Esophagus squamous epithelium (tissue), 5 donors: Measurements from ENCODE around the gene TBC1D10A. TPM values are rescaled to one million over a fixed set of nuclear protein-coding genes. Genes with fewer than 3 reads are reported as not detected.

ENCODE experiments used
- DNase-seq: peaks from one replicate; lab custom pipeline; 2025; lab: John Stamatoyannopoulos, UW
- H3K27ac ChIP-seq, 4 donors: fragments of 200-600 bp; sonication (generic); one replicate each; pipeline ENCODE4 v1.5.1; 2016 to 2019; ENCODE audit warnings: mild to moderate bottlenecking in 1 of 4
- H3K27me3 ChIP-seq, 4 donors: fragments of 200-600 bp; sonication (generic); 1 replicate in 3 of 4; 2 replicates in 1 of 4; pipeline versions ENCODE4 v1.5.1 to v1.6.0; 2017 to 2021; ENCODE audit warnings: antibody characterized with exemption in 1 of 4
- H3K36me3 ChIP-seq, 3 donors: fragments of 200-600 bp; sonication (generic); one replicate each; pipeline ENCODE4 v1.5.1; 2016 to 2019
- H3K4me1 ChIP-seq, 3 donors: fragments of 200-600 bp; sonication (generic); one replicate each; pipeline ENCODE4 v1.5.1; 2017 to 2019
- H3K4me3 ChIP-seq, 4 donors: fragments of 200-600 bp; sonication (generic); 1 replicate in 3 of 4; 2 replicates in 1 of 4; pipeline ENCODE4 v1.5.1; 2016 to 2019; ENCODE audit warnings: mild to moderate bottlenecking in 2 of 4, moderate library complexity in 1 of 4
- H3K9me3 ChIP-seq, 3 donors: fragments of 200-600 bp; sonication (generic); one replicate each; pipeline ENCODE4 v1.5.1; 2016 to 2019
- CTCF ChIP-seq, 6 experiments: fragments of 450-650 bp in 4 of 6; fragments of 200-600 bp in 2 of 6; sonication (generic) in 2 of 6; IDR thresholded peaks; one replicate each; pipeline ENCODE4 v1.5.1; 2016 to 2019; ENCODE audit warnings: antibody characterized with exemption in 6 of 6, mild to moderate bottlenecking in 4 of 6, moderate library complexity in 4 of 6
- POLR2A ChIP-seq, 4 donors: fragments of 450-650 bp; IDR thresholded peaks; one replicate each; pipeline ENCODE4 v1.6.1; 2017; ENCODE audit warnings: antibody characterized with exemption in 4 of 4, mild to moderate bottlenecking in 4 of 4, moderate library complexity in 3 of 4
- WGBS, 2 donors: methylation state at CpG; one replicate each; pipeline ENCODE4 v1.1.5; 2018; 5-methylcytosine and 5-hydroxymethylcytosine counted together
- intact Hi-C: fragments of 100-400 bp; cut with DNase I; formaldehyde crosslinking; loops from one replicate; pipeline ENCODE4 v1.15.0; 2022
- total RNA-seq, 4 donors: library from RNA; depleted of rRNA; stranded (reverse); fragments of >200 nt; gene quantifications; one replicate each; pipeline ENCODE4 v1.1.0, GENCODE V29; 2016
- donor health status: DM: yes; HTN: yes; CAD: no.

The TBC1D10A gene
- total RNA-seq, 4 donors from 2014 or later: 40.7 to 55.1 (median 47.0) TPM

DNA sequence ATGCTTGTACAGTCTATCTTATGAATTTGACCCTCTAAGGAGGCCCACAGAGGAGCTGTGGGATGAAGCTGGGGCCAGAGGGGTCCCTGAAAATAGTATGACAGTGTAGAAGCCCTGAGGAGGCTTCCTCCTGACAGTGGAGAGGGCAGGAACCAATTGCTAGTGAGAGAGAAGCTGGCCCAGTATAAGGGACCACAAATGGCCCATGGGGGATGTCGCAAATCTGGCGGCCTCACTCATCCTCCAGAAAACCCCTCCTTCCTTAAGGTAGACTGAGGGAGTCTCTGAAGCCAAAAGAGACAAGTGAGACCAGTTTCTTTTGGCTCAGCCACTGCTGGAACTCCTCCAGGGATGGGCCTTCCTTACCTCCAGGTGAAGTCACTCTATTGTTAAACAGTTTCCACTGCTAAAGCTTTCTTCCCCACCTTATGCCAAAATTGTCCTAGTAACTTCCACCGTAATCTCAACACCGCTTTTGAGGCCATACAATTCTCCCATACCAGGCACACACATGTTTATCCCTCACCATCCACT, 19.6 kb downstream of the TBC1D10A start:
- Histone ChIP-seq H3K4me3 (no peak overlapping the region), H3K36me3 (peaks cover 0 to 17% (median 4%) of the 10 kb centered on the region in 3 donors), H3K27me3 (no peaks in the 10 kb centered on the region), H3K9me3 (no peaks in the 10 kb centered on the region), H3K27ac (peak overlapping the region; percentile 88 to 99 (median 94)), H3K4me1 (peaks cover 95 to 100% (median 100%) of the 10 kb centered on the region in 3 donors)
- DNase-seq: no peak
- intact Hi-C loops: no loop called here
- TF ChIP-seq POLR2A (IDR thresholded peaks at IDR 0.05) (no peak), CTCF (IDR thresholded peaks at IDR 0.05) (no peak)
- WGBS, 2 donors: 35 to 37% methylated on average over 4 of the region's 4 CpGs

- 61 to 77% methylated on average over 1 of the region's 1 CpG for WGBS, 2 donors
- Histone ChIP-seq H3K9me3 (no peaks in the 10 kb centered on the region), H3K27me3 (no peaks in the 10 kb centered on the region), H3K4me3 (no peak overlapping the region), H3K27ac (peak overlapping the region; percentile 88 to 99 (median 94)), H3K36me3 (peaks cover 0 to 22% (median 4%) of the 10 kb centered on the region in 3 donors), H3K4me1 (peaks cover 95 to 100% (median 100%) of the 10 kb centered on the region in 3 donors)
- intact Hi-C loops: no loop called here
- DNase-seq: no peak
- TF ChIP-seq POLR2A (IDR thresholded peaks at IDR 0.05) (no peak), CTCF (IDR thresholded peaks at IDR 0.05) (no peak)
These were observed 20.1 kb downstream of the TBC1D10A start for GRCh38 chr22:30306627-30307011.

DNA sequence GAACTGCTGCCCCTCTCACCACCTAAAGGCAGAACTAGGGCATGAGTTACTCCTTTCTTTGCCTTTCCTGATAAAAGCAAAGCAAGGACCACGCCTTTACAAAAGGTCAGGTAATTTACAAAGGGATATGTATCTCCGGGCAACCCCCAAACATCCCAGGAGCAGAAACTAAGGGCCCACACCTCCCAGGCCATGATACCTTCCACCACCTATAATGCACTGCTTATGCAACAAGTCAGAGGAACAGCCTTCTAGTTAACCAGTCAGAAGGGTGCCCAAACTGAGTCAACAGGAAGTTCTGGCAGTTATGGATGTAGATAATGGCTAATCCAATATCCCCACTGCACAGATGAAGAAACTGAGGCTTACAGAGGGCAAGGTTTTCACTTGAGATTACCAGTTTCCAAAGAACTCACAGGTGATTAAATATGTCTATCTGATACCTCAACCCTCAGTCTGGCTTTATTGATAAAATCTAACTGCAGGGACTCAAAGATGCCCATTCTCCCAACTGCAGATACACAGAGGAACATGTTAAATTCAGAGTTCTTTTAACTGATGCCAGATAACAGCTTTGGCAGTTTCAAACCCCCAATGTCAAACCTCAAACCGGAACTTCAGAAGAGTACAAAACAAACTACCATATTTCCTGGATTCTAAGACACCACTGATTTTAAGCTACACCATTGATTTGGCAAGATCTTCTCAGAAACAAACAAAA, 20.7 kb downstream of the TBC1D10A start:
- 14 to 38% methylated on average over 3 of the region's 3 CpGs for WGBS, 2 donors
- intact Hi-C loops: no loop called here
- Histone ChIP-seq H3K36me3 (peaks cover 0 to 27% (median 4%) of the 10 kb centered on the region in 3 donors), H3K4me3 (peak overlapping the region in 2 of 4 donors; percentile 18 to 47), H3K27ac (peak overlapping the region; percentile 88 to 99 (median 94)), H3K4me1 (peaks cover 91 to 100% (median 100%) of the 10 kb centered on the region in 3 donors), H3K9me3 (no peaks in the 10 kb centered on the region), H3K27me3 (no peaks in the 10 kb centered on the region)
- TF ChIP-seq CTCF (IDR thresholded peaks at IDR 0.05) (no peak), POLR2A (IDR thresholded peaks at IDR 0.05) (no peak)
- DNase-seq: no peak

DNA sequence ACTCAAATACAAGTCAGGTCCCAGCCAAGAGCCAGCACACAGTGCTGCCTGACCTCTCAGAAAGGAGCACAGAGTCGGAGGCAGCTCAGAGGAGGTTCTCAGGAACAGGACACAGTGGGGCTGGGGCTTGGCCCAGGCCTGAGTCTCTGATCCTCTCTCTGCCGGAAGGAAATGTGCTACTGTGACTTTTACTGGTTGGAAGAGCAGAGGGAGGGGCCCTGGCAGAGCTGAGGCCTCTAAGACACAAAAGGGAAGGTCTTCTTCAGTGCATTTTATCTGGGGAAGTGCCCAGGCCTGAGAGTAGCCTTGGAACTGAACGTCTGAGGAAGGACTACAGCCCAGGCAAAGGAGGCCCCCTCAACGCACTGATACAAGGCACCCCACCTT, 21.2 kb downstream of the TBC1D10A start:
- intact Hi-C loops: no loop called here
- Histone ChIP-seq H3K27ac (peak overlapping the region; percentile 88 to 99 (median 94)), H3K4me1 (peaks cover 85 to 100% (median 97%) of the 10 kb centered on the region in 3 donors), H3K27me3 (no peaks in the 10 kb centered on the region), H3K4me3 (peak overlapping the region in 2 of 4 donors; percentile 18 to 47), H3K36me3 (peaks cover 0 to 33% (median 4%) of the 10 kb centered on the region in 3 donors), H3K9me3 (no peaks in the 10 kb centered on the region)
- DNase-seq: no peak
- 0 to 10% methylated on average over 2 of the region's 4 CpGs for WGBS, 2 donors
- TF ChIP-seq POLR2A (IDR thresholded peaks at IDR 0.05) (peak in 2 of 4 donors; percentile 65 to 67), CTCF (IDR thresholded peaks at IDR 0.05) (no peak)
